ELF-1 (cell line): ENCODE data around the gene PTPN14.

Experiments used
- DNase-seq: peaks from one replicate; pipeline ENCODE4 v3.0.0-alpha.2; 2016; ENCODE audit warnings: low read depth, low spot score

The PTPN14 gene

DNA sequence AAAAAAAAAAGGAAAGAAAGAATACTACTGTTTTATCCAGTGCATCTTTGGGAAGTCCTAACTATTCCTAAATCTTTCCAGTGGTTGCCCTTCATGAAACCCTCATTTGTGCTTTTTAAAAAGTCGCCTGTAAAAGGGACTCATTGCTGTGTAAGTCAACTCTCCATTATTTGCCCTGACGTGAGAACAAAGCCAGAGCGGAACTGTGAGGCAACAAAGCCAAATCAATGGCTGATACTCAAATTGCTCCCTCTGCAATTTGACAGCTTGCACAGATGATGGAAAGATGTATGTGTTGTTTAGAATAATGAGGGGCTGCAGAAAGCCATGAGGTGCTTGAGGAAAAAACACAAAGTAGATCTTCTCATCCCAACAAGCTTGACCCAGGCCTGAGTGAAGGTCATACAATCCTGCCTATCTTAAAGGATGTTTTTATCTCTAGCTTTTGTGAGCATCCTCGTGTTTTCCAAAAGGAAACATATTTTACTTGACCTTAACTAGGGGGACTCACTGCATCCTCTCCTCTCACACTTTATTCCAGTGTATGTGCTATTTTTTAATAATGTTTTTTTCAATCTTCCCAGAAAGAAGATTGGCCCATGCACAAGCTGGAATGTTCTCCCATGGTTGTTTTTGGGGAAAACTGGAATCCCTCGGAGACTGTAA, 237.1 kb downstream of the PTPN14 start:
- no peak for DNase-seq

DNA sequence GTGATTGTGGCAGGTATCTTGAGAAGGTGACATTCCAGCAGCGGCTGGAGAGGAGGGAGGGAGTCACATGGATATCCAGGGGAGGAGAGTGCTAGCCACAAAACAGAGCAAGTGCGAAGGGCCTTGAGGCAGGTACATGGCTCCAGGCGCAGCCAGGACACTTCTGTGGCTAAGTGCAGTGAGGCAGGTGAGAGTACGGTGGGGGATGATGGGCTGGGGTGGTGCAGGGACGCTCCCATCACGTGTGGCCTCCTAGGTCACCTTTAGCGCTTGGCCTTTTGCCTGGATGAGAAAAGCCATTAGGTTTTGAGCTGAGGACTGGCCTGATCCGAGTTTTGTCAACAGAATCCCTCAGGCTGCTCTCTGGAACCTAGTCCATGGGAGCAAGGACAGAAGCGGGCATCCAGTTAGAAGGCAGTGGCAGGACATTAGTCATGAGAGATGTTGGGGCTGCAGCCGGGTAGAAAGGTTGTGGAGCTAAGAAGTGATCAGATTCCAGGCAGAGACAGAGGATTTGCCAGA, 238.8 kb downstream of the PTPN14 start:
- DNase-seq = peak; percentile 71

DNA sequence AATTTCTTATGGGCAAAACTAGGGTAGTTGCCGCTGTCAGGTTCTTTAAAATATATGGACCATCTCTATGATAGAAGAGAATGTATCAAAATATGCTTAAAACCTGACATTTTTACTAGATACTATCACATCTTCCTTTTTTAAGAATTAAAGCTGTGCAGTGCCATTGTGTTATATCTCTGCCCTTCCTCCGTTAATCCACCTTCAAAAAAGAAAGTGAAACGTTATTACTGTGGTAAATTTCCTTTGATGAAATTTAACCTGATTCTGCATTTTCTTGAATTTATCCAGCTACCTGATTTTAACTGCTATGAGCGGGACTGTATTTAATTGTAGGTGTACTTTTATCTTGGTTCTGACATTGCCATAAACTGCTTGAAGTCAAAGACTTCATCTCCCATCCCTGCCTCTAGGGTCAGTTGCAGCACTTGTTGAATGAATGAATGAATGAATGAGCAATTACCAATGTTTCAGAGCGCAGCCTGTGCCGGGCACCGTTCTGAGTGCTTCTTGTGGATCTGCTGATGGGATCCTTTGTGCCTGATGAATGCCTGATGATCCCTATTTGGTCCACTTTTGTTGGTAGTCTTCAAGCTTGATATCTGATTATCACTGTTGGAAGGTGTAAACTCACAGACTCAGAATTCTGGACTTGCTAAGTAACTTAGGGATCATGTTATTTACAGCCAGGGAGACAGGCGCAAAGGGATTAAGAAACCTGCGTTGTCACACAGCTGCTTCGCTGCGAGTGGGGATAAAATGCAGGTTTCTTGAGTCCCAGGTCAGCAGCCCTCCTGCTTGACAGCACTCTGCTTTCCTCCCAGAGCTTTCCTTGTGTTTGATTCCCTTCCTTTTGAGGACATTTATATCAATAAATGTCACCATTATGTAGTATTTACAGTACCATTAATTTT, 240.4 kb downstream of the PTPN14 start:
- DNase-seq = no peak

DNA sequence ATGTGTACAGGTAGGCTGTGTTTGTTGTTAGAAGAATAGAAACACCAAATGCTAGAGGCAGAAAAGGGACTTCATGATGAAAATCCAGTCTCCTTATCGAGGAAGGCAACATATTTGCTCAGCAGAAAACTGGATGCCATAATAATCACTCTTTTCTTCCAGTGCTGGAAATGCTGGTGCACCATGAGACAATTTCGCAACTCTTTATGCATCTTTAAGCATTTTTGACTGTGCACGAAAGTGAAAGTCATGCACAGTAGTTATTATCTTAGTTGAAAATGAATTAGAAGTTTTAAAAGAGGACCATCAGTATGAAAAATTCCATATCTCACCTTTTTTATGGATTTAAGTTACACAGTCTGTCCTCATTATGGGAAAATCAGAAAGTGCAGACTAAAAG, 241.4 kb downstream of the PTPN14 start:
- DNase-seq = no peak

DNA sequence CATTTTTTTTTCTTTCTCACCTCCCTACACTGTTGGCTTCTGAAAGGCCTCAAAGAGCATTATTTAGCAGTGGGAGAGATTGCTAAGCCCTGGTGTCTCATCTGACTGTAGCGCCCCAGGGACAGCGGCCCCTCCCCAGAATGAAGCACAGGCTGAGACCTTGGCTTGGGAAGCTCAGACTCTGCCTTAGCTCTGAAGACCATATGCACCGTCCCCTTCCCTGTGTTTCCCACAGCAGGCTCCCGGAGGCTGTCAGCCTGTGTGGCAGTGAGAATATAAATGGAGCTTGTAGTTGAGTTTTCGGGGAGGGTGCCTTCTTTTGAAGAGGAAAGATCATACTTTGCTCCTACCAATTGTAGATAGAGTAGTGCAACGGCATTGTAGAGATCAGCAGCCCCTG, 245.1 kb downstream of the PTPN14 start:
- no peak for DNase-seq

DNA sequence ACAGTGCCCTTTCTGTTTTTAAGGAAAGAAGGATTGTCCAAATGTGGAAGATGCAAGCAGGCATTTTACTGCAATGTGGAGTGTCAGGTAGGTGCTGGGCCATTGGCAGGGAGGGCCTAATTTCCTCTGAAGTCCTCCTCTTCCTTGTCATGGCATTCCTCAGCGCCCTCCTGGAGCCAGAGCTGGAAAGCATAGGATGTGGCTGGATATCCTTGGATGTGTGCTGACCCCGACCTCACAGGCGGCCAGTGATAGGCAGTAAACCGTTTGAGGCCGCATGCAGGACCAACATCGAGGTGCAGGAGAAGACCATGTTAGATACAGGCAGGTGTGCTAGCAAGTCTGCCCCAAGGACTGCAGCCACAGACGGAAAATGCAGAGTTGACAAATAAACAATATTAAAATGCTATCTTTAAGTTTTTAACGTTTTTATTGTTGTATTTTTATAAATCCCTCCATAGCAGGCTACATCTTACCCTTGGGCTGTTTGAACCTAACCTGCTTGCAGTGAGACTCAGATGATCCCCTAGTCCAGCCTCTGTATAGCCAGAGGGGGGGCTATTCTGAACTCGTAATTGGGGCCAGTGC, 246.1 kb downstream of the PTPN14 start:
- no peak for DNase-seq

DNA sequence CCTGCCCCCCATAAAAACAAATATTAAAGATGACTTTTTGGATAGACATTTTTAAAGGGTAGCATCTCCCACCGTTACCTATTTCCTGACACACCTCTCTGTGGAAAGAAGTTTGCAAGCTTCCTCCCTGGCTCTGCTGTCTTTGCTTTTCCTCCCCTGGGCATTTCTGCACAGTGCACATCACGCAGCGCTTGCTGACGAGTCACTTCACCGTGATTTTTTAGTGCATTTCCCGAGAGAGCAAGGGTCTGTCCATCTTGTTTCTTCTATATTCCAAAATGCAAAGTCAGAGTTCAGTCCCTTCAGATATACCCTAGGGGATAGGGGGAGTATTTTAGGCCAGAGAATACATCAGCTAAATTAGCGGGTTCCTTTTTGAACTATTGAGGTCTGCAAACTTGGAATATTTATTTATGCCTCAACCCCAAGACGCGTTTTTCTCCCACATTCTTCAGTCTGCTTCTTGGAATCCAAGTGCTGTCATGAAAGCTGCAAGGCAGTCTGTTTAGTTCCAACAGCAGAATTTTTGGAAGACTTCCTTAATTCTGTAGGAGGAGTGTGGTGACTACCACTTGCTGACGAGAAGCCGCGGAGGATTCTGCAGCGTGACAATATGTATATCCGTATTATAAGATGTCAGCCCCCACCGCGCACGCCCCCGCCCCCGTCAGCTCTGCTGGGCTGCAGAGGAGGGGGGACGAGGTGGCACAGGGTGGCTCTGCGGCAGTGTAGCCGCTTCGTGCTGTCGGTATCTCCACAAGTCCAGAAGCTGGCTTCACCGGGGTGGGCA, 248.1 kb downstream of the PTPN14 start:
- no peak for DNase-seq

DNA sequence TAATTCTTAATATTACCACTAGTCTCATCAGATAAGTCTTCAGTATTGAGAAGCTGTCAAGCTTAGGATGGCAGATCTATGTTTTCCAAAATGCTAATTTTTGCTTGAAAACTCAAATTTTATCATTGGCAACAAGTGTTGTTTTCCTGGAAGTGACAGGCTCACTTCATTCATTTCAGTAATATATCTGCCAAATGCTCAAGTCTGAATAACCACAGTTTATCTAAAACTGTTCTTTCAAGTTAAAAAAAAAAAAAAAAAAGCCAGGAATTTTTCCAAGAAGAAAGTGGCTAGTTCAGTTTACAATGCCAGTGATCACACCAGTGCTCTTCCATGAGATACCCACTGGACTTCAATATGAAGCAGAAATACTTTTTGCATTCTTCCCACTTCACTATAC, 249.9 kb downstream of the PTPN14 start:
- no peak for DNase-seq

DNA sequence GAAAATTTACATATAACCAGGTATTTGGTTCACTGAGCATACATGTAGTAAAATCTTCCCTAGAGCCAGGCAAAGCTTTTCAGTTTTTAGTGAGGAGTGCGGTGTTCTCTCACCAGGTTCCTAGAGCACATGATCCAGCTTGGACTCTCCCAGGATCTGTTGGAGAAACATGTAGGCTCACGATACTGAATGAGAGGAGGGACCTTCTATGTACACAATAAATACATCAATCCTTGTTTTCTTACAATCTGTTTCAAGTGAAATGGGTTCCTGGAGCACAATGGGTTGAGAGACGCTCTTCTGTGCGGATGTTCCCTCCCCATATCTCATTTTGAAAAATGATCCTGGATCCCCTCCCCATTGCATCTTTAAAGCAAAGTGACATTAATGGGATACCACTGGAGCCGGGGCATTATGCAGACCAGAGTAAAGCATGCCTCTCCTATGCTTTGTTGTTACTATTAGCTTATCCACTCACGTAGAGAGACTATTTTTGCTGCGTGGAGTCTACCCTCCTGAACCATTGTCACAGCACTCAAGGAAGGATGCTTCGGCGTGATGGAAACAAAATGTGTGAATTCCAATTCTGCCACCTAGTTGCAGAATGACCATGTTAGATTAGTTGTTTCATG, 251.1 kb downstream of the PTPN14 start:
- no peak for DNase-seq
